ENCODE data around the gene ALPI.

ALPI gene

GRCh38 chr2:232434091-232434490 is 21.9 kb upstream of the ALPI start:
- Histone ChIP-seq H3K27me3 (no peaks in the 10 kb centered on the region), H3K36me3 (no peaks in the 10 kb centered on the region), H3K27ac (peak overlapping the region in 1 of 11 experiments; percentile 9; a peak in 1 of 22 replicates), H3K4me3 (no peak overlapping the region), H3K9me3 (replicated peaks in 1 of 11) (no peaks in the 10 kb centered on the region), H3K9ac (peak overlapping the region in 1 of 11 experiments; percentile 35; a peak in 1 of 22 replicates), H3K4me2 (peak overlapping the region in 8 of 11 experiments; percentile 13 to 81 (median 70); a peak in 15 of 22 replicates), H3K4me1 (peaks cover 4 to 40% (median 28%) of the 10 kb centered on the region in 10 experiments; a peak in 19 of 20 replicates), H4K20me1 (0 out of 22 replicates have a peak, but pooled peaks cover 0 to 3% (median 0%) of the 10 kb centered on the region in 11 experiments)
- TF ChIP-seq Cebpa-rat (IDR thresholded peaks at IDR 0.05), result no peak

- peak overlapping the region in 8 of 11 experiments; percentile 13 to 81 (median 70); a peak in 15 of 22 replicates for H3K4me2 ChIP-seq
- no peaks in the 10 kb centered on the region for H3K36me3 ChIP-seq
- peak overlapping the region in 1 of 11 experiments; percentile 9; a peak in 1 of 22 replicates for H3K27ac ChIP-seq
- 0 out of 22 replicates have a peak, but pooled peaks cover 0 to 5% (median 0%) of the 10 kb centered on the region in 11 experiments for H4K20me1 ChIP-seq
- no peaks in the 10 kb centered on the region for H3K9me3 ChIP-seq (replicated peaks in 1 of 11)
- peaks cover 4 to 40% (median 26%) of the 10 kb centered on the region in 10 experiments; a peak in 19 of 20 replicates for H3K4me1 ChIP-seq
- TF ChIP-seq Cebpa-rat (IDR thresholded peaks at IDR 0.05), result no peak
- no peaks in the 10 kb centered on the region for H3K27me3 ChIP-seq
- H3K4me3 ChIP-seq, result no peak overlapping the region
- peak overlapping the region in 1 of 11 experiments; percentile 35; a peak in 1 of 22 replicates for H3K9ac ChIP-seq
Measured at GRCh38 chr2:232434563-232435374, 21.2 kb upstream of the ALPI start.

- TF ChIP-seq Cebpa-rat (IDR thresholded peaks at IDR 0.05), result no peak
- no peaks in the 10 kb centered on the region for H3K36me3 ChIP-seq
Measured at GRCh38 chr2:232435375-232435648, 20.6 kb upstream of the ALPI start.

GRCh38 chr2:232435805-232436204 is 20.1 kb upstream of the ALPI start:
- no peak for TF ChIP-seq Cebpa-rat (IDR thresholded peaks at IDR 0.05)
- H3K4me2 ChIP-seq, result no peak overlapping the region

More at GRCh38 chr2:232435375-232435648, 20.6 kb upstream of the ALPI start:
- Histone ChIP-seq H3K4me3 (no peak overlapping the region), H3K27me3 (no peaks in the 10 kb centered on the region), H4K20me1 (0 out of 22 replicates have a peak, but pooled peaks cover 0 to 5% (median 0%) of the 10 kb centered on the region in 11 experiments), H3K9ac (no peak overlapping the region), H3K4me1 (peaks cover 4 to 40% (median 26%) of the 10 kb centered on the region in 10 experiments; a peak in 19 of 20 replicates), H3K4me2 (0 out of 22 replicates have a peak overlapping the region, but pooled peaks of 1 of the 11 experiments have one; percentile 65), H3K27ac (no peak overlapping the region), H3K9me3 (replicated peaks in 1 of 11) (no peaks in the 10 kb centered on the region)

GRCh38 chr2:232436381-232437194 is 19.4 kb upstream of the ALPI start:
- Histone ChIP-seq H3K36me3 (no peaks in the 10 kb centered on the region), H3K4me2 (no peak overlapping the region), H3K9me3 (replicated peaks in 1 of 11) (no peaks in the 10 kb centered on the region)

More at GRCh38 chr2:232435805-232436204, 20.1 kb upstream of the ALPI start:
- Histone ChIP-seq H4K20me1 (0 out of 22 replicates have a peak, but pooled peaks cover 0 to 5% (median 0%) of the 10 kb centered on the region in 11 experiments), H3K4me1 (peaks cover 4 to 39% (median 26%) of the 10 kb centered on the region in 10 experiments; a peak in 19 of 20 replicates), H3K9ac (no peak overlapping the region), H3K4me3 (no peak overlapping the region), H3K9me3 (replicated peaks in 1 of 11) (no peaks in the 10 kb centered on the region), H3K36me3 (no peaks in the 10 kb centered on the region), H3K27me3 (no peaks in the 10 kb centered on the region), H3K27ac (no peak overlapping the region)

GRCh38 chr2:232437195-232437571 is 18.8 kb upstream of the ALPI start:
- Histone ChIP-seq H3K4me3 (no peak overlapping the region), H3K4me2 (no peak overlapping the region), H3K36me3 (no peaks in the 10 kb centered on the region), H3K27ac (no peak overlapping the region), H3K27me3 (no peaks in the 10 kb centered on the region), H3K9ac (no peak overlapping the region), H3K9me3 (replicated peaks in 1 of 11) (no peaks in the 10 kb centered on the region), H4K20me1 (0 out of 22 replicates have a peak, but pooled peaks cover 0 to 5% (median 0%) of the 10 kb centered on the region in 11 experiments), H3K4me1 (peaks cover 4 to 32% (median 25%) of the 10 kb centered on the region in 10 experiments; a peak in 19 of 20 replicates)
- no peak for TF ChIP-seq Cebpa-rat (IDR thresholded peaks at IDR 0.05)

More at GRCh38 chr2:232436381-232437194, 19.4 kb upstream of the ALPI start:
- no peak overlapping the region for H3K9ac ChIP-seq
- no peak overlapping the region for H3K27ac ChIP-seq
- no peak for TF ChIP-seq Cebpa-rat (IDR thresholded peaks at IDR 0.05)
- H4K20me1 ChIP-seq, result 0 out of 22 replicates have a peak, but pooled peaks cover 0 to 5% (median 0%) of the 10 kb centered on the region in 11 experiments
- H3K4me1 ChIP-seq, result peaks cover 4 to 35% (median 26%) of the 10 kb centered on the region in 10 experiments; a peak in 19 of 20 replicates
- H3K4me3 ChIP-seq, result no peak overlapping the region
- no peaks in the 10 kb centered on the region for H3K27me3 ChIP-seq

- H3K27ac ChIP-seq, result no peak overlapping the region
- H4K20me1 ChIP-seq, result 0 out of 22 replicates have a peak, but pooled peaks cover 0 to 5% (median 0%) of the 10 kb centered on the region in 11 experiments
- no peak overlapping the region for H3K4me2 ChIP-seq
- H3K9me3 ChIP-seq (replicated peaks in 1 of 11), result no peaks in the 10 kb centered on the region
- H3K9ac ChIP-seq, result no peak overlapping the region
- no peak for TF ChIP-seq Cebpa-rat (IDR thresholded peaks at IDR 0.05)
- H3K27me3 ChIP-seq, result no peaks in the 10 kb centered on the region
- H3K4me1 ChIP-seq, result peaks cover 0 to 23% (median 16%) of the 10 kb centered on the region in 10 experiments; a peak in 16 of 20 replicates
- no peak overlapping the region for H3K4me3 ChIP-seq
- no peaks in the 10 kb centered on the region for H3K36me3 ChIP-seq
Measured at GRCh38 chr2:232438091-232438490, 17.9 kb upstream of the ALPI start.

GRCh38 chr2:232438951-232439757 is 16.8 kb upstream of the ALPI start:
- Histone ChIP-seq H3K4me2 (no peak overlapping the region), H3K36me3 (no peaks in the 10 kb centered on the region), H3K27me3 (no peaks in the 10 kb centered on the region), H3K27ac (no peak overlapping the region), H4K20me1 (0 out of 22 replicates have a peak, but pooled peaks cover 0 to 5% (median 0%) of the 10 kb centered on the region in 11 experiments), H3K4me3 (no peak overlapping the region), H3K9ac (no peak overlapping the region), H3K9me3 (replicated peaks in 1 of 11) (no peaks in the 10 kb centered on the region), H3K4me1 (peaks cover 2 to 18% (median 10%) of the 10 kb centered on the region in 10 experiments; a peak in 16 of 20 replicates)
- TF ChIP-seq Cebpa-rat (IDR thresholded peaks at IDR 0.05), result no peak

All from BLaER1 treated with 17β-estradiol and CSF1 and Interleukin-3, amounts not matched to agents 10 nM and 100 nM (cell line).